HL-60/S4 treated with phorbol 12-myristate 13-acetate at 8.2 ng/mL for 4 days and 3 days (cell line): ENCODE measurements around the gene SCARB1.

ENCODE experiments used
- in situ Hi-C: fragments of 300-500 bp; cut with MboI; formaldehyde crosslinking; loops from 2 replicates; pipeline ENCODE4 v1.15.0; 2022; ENCODE audit warnings: low sequenced_read_pairs

The SCARB1 gene

DNA sequence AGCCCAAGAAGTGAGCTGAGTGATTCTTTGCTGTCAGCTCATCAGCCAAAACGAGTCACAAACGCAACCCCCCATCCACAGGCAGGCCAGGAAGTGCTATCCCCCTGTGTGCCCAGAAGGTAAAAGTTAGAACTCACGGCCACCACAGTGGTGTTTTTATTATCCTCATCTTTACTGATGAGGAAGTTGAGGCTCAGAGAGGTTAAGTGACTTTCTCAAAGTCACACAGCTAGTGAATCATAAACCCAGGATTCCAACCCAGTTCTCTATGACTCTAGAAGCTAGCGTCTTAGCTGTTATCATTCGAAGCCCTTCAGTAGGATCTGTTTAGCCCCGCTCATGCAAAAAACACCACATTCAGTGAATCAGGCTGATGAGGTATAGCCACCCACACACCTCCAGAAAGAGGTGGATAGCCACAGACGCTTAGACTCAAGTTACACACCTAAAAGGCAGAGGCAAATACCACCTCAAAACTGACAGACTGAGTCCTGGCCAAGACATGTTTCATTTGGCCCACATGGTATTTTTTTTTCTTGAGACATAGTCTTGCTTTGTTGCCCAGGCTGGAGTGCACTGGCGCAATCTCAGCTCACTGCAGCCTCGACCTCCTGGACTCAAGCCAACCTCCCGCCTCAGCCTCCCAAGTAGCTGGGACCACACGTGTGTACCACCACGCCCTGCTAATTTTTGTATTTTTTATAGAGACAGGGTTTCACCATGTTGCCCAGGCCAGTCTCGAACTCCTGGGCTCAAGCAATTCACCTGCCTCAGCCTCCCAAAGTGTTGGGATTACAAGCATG is 100.7 kb downstream of the SCARB1 start:
- in situ Hi-C loops: loop anchor here (10.0 to 25.0 kb wide), 4 partner anchors 178 to 728 kb away; no protein-coding TSS in a partner anchor

DNA sequence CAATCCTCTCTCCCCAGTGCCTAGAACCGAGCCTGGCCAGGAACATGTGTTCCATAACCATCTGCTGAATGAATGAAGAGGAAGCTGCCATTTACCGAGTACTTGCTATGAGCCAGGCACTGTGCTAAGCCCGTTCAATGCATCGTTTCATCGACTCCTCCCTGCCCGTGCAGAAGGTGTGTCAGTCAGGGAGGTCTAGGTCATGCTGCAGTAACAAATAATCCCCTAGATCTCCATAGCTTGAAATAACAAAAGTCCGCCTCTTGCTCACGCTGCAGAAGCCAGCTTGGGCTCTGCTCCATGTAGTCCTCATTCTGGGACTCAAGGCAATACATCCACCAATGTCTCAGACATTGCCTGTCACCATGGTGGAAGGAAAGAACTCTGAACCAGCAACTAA is 101.3 kb downstream of the SCARB1 start:
- in situ Hi-C loops: loop anchor here (10.0 to 25.0 kb wide), 4 partner anchors 178 to 728 kb away; no protein-coding TSS in a partner anchor

- in situ Hi-C loops: loop anchor here (10.0 to 25.0 kb wide), 4 partner anchors 177 to 727 kb away; no protein-coding TSS in a partner anchor
These were observed 101.8 kb downstream of the SCARB1 start for GRCh38 chr12:124761871-124762270.

DNA sequence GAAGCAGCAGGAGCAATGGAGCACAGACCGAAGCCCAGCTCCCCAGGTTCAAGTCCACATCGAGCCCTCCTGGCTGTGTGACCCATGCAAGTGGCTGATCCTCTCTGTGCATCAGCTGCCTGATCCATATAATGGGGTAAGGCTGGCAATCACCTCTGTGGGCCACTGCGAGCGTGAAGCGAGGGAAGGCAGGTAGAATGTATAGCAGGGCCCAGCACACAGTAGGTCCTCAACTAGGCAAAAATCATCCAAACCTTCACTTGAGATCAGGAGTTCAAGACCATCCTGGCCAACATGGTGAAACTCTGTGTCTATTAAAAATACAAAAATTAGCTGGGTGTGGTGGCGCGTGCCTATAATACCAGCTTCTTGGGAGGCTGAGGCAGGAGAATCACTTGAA is 102.6 kb downstream of the SCARB1 start:
- in situ Hi-C loops: loop anchor here (10.0 to 25.0 kb wide), 4 partner anchors 176 to 726 kb away; no protein-coding TSS in a partner anchor

DNA sequence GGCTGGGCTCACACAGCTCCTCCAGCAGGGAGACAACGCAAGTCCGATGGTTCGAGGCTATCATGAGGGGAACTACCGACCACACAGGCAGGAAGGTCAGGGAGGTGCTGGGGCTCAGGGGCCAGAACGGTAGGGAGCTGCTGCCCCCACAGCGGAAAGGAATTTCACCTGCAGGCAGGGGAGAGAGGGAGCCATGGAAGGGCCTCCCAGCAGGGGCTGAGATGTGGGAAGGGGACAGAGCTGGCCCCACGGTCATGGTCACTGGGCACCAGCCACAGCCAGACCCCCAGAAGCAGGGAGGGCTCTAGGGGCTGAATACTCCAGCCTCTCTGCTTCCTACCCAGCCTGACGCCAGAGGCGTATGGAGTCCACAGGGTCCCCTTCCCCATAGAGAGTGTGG is 103.1 kb downstream of the SCARB1 start:
- in situ Hi-C loops: loop anchor here (10.0 to 25.0 kb wide), 4 partner anchors 176 to 726 kb away; no protein-coding TSS in a partner anchor

DNA sequence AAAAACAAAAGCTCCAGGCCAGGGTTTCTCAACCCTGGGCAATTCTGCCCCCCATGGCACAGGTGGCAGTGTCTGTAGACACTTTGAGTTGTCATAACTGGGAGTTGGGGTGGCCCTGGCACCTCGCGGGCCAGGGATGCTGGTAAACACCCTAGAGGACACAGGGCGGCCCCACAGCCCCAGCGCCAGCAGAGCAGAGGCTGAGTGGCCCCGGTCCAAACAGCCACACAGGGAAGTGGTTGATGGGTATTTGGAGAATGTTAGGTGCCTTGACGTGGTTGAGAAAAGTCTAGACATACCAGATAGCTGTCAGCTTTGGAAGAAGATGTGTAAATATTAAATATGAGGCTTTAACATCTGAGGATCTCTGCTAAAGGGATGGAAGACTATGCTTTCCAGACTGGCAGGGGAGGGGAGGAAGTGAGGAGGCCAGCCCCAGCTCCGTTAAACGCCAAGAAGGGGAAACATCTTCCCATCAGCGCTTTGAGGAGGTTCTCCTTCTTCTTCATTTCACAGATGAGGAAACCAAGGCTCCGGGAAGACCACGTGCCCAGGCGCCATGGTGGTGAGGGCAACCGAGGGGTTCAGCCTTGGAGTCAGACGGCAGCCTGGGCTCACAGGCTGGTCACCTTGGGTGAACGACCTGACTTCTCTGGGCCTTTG is 103.7 kb downstream of the SCARB1 start:
- in situ Hi-C loops: loop anchor here (10.0 to 25.0 kb wide), 4 partner anchors 175 to 725 kb away; no protein-coding TSS in a partner anchor

DNA sequence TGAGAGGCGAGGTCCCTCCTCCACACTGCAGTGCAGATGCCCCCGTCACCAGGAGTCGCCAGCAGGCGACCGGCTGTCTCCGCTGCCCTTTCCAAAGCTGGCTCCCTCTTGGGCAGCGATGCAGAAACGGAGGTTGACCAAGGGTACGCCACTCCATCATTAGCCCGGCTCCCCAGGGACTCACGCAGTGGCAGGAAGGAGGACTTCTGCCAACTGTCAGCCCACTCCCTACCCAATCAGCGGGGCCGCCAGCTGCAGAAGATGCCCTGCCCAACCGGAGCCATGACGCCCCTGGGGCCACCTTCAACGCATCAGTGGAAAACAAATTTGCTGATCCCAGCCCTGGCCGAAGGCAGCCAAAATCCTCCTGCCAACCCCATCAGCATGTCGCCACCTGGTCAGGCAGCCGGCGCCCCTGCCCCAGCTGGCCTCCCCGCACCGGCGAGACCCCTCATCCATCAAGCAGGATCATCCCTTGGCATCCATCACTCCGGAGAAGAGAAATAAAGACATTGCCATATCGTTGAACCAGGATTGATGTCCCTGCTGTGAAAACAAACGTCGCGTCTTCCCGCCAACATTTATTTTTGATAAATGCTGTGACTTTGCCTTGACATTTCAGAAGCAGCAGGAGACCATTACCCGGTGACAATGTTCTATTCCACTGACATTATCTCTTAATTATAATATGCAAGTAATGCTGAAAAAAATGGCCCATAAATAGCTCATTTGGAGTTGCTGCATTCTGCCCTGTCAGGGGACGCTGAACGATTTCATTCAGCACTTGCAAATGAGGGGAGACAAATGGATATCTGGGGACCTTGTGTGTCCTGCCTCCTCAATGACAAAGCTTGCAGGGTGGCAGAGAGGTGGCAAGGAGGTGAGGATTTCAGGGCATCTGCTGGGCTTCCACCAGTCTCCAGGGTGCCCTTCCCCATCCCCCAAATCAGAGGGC is 105.1 kb downstream of the SCARB1 start:
- in situ Hi-C loops: loop anchor here (25.0 kb wide), 2 partner anchors 296 to 421 kb away; no protein-coding TSS in a partner anchor

DNA sequence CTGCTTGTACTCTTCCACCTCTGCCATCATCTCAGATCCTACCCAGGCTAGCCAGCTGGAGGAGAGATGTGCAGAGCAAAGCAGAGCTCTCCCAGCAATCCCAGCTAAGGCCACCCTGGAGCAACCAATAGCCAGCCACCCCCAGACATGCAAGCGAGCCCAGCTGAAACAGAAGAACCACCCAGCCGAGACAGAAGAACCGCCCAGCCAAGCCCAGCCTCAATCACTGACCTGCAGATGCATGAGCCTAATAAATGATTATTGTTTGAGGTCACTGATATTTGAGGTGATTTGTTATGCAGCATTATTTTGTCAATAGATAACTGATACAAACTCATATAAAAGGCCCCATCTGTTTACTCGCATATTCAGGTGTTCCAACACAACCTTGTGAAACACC is 106.3 kb downstream of the SCARB1 start:
- in situ Hi-C loops: loop anchor here (25.0 kb wide), 2 partner anchors 295 to 420 kb away; no protein-coding TSS in a partner anchor

DNA sequence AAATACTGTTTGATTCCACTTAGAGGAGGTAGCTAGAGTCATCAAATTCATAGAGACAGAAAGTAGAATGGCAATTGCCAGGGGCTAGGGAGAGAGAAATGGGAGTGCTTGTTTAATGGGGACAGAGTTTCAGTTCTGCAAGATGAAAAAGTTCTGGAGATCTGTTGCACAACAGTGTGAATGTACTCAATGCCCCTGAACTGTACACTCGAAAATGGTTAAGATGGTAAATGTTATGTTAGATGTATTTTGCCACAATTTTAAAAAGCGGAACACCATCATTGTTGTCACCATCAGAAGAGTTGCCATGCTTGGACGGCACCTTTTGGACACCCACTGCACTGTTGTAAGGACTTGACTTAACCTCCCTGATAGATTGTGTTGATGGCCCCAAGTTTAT is 106.9 kb downstream of the SCARB1 start:
- in situ Hi-C loops: loop anchor here (25.0 kb wide), 2 partner anchors 294 to 419 kb away; no protein-coding TSS in a partner anchor

- in situ Hi-C loops: loop anchor here (25.0 kb wide), 2 partner anchors 294 to 419 kb away; no protein-coding TSS in a partner anchor
These were observed 107.5 kb downstream of the SCARB1 start for GRCh38 chr12:124756166-124756565.

GRCh38 chr12:124755801-124756148 is 107.9 kb downstream of the SCARB1 start:
- in situ Hi-C loops: loop anchor here (25.0 kb wide), 2 partner anchors 293 to 418 kb away; no protein-coding TSS in a partner anchor

DNA sequence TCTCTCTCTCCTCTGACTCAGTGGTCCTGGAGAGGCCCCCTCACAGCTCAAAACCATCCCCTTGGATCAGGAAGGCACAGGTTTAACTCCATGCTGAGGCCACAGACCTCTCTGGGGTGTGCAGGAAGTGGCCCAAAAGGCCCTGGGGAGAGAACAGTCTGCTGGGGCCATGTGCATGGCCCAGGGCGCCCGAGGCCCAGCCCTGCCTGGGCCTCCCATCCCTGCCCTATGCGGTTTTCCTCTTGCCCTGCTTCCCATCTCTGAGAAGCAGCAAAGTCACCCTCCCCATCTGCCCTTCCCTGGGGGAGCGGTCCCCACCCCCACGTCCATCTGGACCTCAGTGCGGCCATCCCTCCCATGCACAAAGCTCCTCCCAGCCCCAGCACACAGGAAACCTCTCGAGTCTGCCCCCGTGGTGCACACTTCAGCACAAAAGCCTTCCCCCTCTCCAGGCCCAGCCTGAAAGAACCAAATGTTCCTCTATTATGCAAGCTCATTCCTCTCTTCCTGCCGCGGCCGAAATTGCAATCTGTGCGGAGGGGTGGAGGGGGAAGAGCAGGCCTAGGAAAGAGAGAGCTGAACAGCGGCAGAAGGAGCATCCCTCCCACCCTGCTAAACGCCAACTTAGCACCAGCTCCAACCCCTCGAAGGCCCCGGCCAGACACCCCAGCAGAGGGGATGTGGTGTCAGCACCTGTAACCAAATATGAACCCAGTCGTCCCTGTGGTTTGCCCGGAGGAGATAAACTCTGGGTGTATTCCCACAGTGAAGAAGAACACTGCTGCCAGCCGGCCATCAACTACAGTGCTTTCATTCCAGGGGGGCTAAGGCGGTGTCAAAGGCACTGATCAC is 108.5 kb downstream of the SCARB1 start:
- in situ Hi-C loops: loop anchor here (25.0 kb wide), 2 partner anchors 293 to 418 kb away; no protein-coding TSS in a partner anchor

GRCh38 chr12:124754491-124754890 is 109.2 kb downstream of the SCARB1 start:
- in situ Hi-C loops: loop anchor here (25.0 kb wide), 2 partner anchors 292 to 417 kb away; no protein-coding TSS in a partner anchor

- in situ Hi-C loops: loop anchor here (25.0 kb wide), 2 partner anchors 292 to 417 kb away; no protein-coding TSS in a partner anchor
These were observed 109.7 kb downstream of the SCARB1 start for GRCh38 chr12:124753993-124754392.

GRCh38 chr12:124753228-124753591 is 110.5 kb downstream of the SCARB1 start:
- in situ Hi-C loops: loop anchor here (25.0 kb wide), 2 partner anchors 291 to 416 kb away; no protein-coding TSS in a partner anchor

GRCh38 chr12:124752437-124753227 is 111.0 kb downstream of the SCARB1 start:
- in situ Hi-C loops: loop anchor here (25.0 kb wide), 2 partner anchors 290 to 415 kb away; no protein-coding TSS in a partner anchor

DNA sequence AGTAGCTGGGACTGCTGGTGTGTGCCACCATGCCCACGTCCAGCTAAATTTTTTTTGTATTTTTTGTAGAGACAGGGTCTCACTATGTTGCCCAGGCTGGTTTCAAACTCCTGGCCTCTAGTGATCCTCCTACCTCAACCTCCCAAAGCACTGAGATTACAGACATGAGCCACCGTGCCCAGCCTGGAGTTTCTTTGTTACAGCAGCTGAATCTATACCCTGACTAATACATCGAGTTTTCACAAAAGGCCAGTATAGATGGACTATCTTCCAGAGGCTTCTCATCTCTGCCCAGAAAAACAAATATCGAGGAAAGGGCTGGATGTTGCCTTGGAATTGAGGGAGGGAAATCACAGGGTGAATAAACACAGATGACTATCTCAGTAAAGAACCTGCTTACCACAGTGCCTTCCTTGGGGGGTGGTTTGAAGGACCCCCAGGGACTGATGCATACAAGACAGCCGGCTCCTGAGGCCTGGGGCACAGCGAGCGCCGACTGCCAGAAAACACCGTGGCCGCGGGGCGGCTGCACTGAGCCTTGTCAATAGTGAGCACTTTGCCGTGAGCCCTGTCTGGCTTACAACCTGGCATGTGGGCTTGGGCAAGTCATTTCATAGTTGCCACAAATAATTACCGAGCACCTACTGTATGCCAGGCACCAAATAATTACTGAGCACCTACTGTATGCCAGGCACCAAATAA is 111.9 kb downstream of the SCARB1 start:
- in situ Hi-C loops: loop anchor here (25.0 kb wide), 2 partner anchors 290 to 415 kb away; no protein-coding TSS in a partner anchor
